Hippocampal formation (tissue), 2 donors: Measurements from ENCODE around the gene PTGIR.

ENCODE experiments used
- DNase-seq, 2 donors: peaks; one replicate each; lab custom pipeline; 2025; lab: John Stamatoyannopoulos, UW

PTGIR gene

DNA sequence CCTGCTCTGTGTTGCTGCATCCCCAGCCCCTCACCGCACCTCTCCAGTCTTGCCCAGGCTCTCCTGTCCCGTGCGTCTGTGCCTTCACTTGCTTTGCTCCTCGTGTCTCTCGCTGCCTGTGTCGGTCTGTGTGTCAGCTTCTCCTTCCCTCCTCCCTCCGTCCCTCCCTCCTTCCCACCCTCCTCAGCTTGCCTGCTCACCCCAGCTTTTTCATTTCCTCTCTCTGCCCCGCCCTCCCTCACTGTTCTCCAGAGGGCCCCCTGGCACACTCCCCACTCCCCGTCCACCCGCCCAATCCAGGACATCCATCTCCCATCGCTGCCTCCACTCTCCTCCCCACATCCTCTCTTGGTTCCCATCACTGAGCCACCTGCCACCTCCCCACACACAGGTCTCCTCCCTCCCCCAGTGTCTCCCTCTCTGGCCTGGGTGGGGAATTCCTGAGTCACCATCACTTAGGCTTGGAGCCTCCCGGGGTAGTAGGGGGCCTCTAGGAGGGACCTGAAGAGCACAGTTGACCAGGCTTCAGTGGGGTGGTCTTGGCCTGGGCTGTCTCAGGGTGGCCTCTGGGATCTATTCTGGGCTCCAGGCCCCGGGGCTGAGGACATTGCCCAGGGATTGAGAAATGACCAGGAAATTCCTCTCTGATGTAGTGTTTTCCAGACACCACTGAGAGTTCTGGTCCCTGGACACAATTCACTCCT is at the start of gene PTGIR:
Gene PTGIR (minus strand): TSS at position 132 of the 704 bp plus-strand sequence. CDS start 864 bp downstream, outside the sequence.
- DNase-seq, result no peak

DNA sequence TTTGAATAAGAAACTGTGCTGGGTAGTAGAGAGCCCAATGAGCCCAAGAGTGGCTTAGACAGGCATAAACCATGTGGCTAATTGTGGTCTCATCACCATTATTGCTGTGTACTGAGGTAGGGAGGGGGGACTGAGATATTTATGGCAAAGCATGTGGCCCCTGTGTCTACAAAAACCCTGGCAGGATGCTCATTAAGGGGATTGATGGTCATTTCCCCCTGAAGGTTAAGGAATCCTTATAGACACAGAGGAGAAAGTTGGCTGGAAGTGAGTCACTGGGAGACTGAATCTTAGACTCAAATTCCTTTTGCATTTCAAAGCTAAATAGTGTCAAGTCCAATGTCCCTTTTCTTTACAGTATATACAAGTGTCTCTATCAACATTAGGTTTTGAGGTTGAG is 45.9 kb upstream of the PTGIR start:
- no peak for DNase-seq

DNA sequence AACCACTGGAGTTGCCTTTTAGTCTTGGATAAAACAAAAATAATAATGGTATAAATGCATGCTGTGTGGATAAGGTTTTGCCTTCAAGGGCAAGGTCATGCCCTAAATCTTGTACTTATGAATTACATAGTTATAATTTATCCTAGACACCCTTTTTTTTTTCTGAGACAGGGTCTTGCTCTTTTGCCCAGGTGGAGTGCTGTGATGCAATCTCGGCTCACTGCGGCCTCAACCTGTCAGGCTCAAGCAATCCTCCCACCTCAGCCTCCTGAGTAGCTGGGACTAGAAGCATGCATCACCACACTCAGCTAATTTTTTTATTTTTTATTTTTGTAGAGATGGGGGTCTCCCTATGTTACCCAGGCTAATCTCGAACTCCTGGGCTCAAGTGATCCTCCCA is 43.8 kb upstream of the PTGIR start:
- DNase-seq, result no peak

DNA sequence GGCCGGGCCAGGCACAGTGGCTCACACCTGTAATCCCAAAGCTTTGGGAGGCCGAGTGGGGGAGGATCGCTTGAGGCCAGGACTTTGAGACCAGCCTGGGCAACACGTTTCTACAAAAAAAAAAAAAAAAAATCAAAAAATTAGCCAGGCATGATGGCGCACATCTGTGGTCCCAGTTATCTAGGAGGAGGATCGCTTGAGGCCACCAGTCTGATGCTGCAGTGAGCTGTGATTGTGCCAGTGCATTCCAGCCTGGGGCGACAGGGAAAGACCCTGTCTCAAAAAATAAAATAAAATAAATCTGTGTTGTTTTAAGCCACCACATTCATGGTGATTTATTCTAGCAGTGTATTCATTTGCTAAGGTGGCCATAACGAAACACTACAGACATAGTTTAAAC is 40.2 kb upstream of the PTGIR start:
- no peak for DNase-seq

- DNase-seq, result peak; percentile 90 to 99
Observed at GRCh38 chr19:46661735-46662592, 37.1 kb upstream of the PTGIR start.

- DNase-seq, result peak; percentile 100
Observed at GRCh38 chr19:46661020-46661731, 36.3 kb upstream of the PTGIR start, which contains the start of gene DACT3. Gene DACT3, minus strand, starts transcription at chr19:46661182. Its CDS starts 118 bp downstream, at chr19:46661064.

DNA sequence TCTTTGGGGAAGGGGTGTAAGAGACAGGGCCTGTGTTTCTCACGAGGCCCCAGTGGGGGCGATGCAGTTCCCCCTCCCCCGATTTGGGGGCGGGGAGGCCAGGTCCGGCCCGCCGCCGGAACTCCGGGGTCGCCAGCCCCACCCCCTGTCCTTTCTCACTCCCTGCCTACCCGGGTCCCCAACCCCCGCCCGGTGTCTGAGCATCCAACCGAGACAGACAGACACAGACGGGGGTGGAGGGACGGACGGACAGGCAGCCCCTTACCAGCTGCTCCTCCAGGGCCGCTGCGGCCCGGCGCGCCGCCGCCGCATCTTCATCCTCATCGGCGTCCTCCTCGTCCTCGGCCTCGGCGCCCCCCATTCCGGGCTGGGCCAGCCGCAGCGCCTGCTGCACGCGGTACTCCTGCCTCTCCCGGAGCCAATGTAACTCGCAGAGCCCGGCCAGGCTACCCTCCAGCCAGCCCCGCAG is 35.7 kb upstream of the PTGIR start:
- DNase-seq, result peak in 1 of 2 donors; percentile 42

DNA sequence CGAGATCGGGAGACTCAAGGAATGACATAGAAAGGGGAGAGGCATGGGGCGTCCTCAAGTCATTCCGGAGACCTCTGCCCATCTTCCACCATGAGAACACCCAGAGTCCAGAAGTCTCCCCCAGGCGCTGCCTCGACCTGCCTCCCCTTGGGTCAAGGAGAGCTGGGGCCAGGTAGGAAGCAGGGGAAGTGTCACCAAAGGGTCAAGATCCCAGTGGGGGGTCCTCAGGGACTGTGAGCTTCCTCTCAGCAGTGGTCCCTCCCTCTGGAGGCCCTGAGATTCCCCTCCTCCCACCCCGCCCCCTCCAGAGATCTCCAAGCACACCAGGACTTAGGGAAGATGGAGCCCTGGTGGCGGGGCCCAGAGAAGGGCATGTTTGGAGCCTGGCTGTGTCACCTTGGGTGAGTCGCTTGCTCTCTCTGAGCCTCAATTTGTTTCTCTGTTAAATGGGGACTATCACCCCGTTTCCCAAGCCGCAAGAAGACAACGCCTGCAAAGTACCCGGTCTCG is 35.2 kb upstream of the PTGIR start:
- peak in 1 of 2 donors; percentile 36 for DNase-seq

GRCh38 chr19:46659151-46660007 is 34.5 kb upstream of the PTGIR start:
- peak; percentile 31 to 53 for DNase-seq

DNA sequence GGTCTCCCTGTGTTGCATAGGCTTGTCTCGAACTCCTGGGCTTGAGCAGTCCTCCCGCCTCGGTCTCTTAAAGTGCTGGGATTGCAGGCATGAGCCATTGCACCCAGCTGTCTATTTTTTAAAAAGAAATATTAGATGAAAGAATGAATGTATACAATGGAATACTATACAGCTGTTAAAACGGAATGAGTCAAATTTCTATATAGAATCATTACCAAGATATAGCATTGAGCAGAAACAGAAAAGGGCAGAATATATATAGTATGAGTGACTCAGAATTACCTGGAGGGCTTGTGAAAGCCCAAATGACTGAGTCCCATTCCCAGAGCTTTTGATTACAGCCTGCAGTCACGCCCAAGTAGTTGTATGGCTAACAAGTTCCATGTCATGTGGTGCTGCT is 31.7 kb upstream of the PTGIR start:
- DNase-seq, result no peak

DNA sequence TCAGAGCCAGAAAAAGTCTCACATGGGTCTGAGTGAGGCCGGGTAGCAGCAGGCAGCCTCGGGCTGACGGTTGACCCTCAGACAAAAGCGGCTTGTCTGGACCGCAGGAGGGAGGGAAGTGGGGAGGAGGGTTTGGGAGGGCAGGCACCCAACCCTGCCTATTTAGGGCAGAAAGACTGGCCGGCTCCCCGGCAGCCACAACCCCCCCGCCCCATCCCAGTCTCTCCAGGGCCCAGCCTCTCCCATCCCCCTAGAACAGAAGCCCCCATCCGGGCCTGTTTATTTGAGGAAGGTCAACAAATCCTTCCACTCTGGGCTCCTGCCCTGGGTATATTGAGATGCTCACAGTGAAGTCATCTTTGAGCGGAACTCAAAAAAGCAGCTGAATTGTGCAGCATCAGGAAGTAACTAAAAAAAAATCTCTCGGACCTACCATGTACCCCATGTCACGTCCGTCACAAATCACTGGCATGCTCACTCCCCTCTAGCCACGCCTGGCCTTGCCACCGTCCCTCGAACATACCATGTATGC is 29.8 kb upstream of the PTGIR start:
- DNase-seq, result peak; percentile 70 to 82

GRCh38 chr19:46650445-46650844 is 25.6 kb upstream of the PTGIR start:
- no peak for DNase-seq

DNA sequence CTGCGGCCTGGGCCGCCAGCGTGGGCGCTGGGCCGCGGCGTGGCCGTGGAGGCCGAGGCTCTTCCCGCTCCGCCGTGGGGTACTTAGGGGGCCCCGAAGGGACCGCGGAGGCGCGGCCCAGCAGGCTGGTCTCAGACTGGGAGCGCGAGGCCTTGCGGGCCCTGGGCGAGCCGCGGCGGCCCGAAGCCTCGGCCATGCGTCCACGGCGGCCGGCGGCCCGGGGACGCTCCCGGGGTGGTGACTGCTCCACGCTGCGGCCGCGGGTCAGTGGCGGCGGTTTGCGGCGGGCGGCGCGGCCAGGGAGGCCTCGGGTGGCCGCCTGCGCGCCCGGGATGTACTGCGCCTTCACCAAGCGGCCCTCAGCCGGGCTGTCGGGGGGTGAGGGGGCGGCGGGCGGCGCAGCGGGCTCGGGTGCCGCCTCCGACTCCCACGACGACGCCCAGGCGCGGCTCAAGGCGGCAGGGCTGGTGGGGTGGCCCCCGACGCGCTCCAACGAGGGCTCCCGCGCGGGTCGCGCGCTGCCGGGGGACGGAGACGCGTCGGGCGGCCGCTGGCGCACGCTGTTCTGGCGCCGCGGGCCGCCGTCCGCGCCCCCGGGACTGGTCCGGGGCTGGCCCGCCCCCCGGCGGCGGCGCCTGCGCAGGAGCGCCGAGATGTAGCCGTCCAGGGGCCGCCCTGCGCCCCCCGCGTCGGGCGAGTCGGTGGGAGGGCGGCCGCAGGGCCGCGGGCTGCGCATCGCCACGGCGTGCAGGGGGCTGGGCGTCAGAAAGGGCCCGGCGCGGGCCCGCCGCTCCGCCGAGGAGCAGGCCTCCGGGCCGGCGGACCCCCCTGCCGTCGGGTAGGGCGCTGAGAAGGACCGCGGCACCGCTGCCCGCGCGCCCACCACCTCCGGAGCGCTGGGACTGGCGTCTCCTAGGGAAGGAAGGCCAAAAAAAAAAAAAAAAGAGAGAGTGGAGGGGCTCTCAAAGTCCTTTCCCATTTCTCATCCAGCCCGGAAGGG is 24.4 kb upstream of the PTGIR start:
- DNase-seq, result no peak

- no peak for DNase-seq
Observed at GRCh38 chr19:46648060-46648960, 23.4 kb upstream of the PTGIR start.

GRCh38 chr19:46646402-46646801 is 21.5 kb upstream of the PTGIR start:
- DNase-seq, result no peak

- no peak for DNase-seq
Observed at GRCh38 chr19:46644720-46645119, 19.8 kb upstream of the PTGIR start.

DNA sequence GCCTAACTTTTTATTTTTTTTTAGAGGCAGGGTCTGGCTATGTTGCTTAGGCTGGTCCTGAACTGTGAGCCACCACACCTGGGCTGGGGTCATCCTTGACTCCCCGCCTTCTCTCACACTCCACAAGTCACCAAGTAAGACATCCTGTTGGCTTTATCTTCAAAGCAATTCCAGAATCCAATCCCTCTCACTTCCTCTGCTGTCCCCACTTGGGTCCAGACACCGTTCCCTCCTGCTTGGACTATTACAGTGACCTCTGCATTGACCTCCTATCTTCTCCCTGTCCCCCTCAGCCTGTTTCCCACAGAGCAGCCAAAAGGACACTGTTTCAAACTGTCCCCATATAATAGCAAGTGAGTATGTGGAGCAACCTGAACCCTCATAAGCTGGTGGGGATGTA is 15.8 kb upstream of the PTGIR start:
- no peak for DNase-seq

- no peak for DNase-seq
Observed at GRCh38 chr19:46639358-46640182, 14.7 kb upstream of the PTGIR start.
